HepG2 (cell line): ENCODE data around the gene SCUBE2.

Source experiments
- CTCF ChIP-seq: sonication (generic); formaldehyde crosslinking; IDR thresholded peaks from 2 replicates; pipeline ENCODE4 v1.5.0; 2020; ENCODE audit warnings: mild to moderate bottlenecking, missing genetic modification reagents, moderate library complexity
- GTF2F1 ChIP-seq: fragments of 150-350 bp; IDR thresholded peaks from 2 replicates; pipeline ENCODE4 v1.6.1; 2014; ENCODE audit warnings: low read length
- IRF1 ChIP-seq: sonication (generic); formaldehyde crosslinking; IDR thresholded peaks from 2 replicates; pipeline ENCODE4 v1.4.0; 2020; ENCODE audit warnings: low read depth, mild to moderate bottlenecking, missing genetic modification reagents
- JUND ChIP-seq: sonication (generic); formaldehyde crosslinking; IDR thresholded peaks from 2 replicates; pipeline ENCODE4 v1.8.0; 2022; ENCODE audit warnings: mild to moderate bottlenecking, missing genetic modification reagents
- NR1H2 ChIP-seq: sonication (generic); formaldehyde crosslinking; IDR thresholded peaks from 2 replicates; pipeline ENCODE4 v1.8.1; 2022; ENCODE audit warnings: low read depth, missing genetic modification reagents, borderline replicate concordance
- POLR2A ChIP-seq, 2 experiments: IDR thresholded peaks; 2 replicates each; pipeline ENCODE4 v1.6.1; 2011; ENCODE audit warnings: low read depth in 2 of 2, low read length in 2 of 2, mild to moderate bottlenecking in 1 of 2, moderate library complexity in 1 of 2; ENCODE audit not compliant: insufficient read depth in 1 of 2
- TCF12 ChIP-seq, 2 experiments: fragments of 450-650 bp in 1 of 2; sonication (generic) in 1 of 2; formaldehyde crosslinking in 1 of 2; IDR thresholded peaks; 2 replicates each; pipeline versions ENCODE4 v1.6.1 to v1.8.0; 2017 to 2022; ENCODE audit warnings: antibody characterized with exemption in 1 of 2, mild to moderate bottlenecking in 1 of 2, missing genetic modification reagents in 1 of 2, moderate library complexity in 1 of 2
- USF2 ChIP-seq, 2 experiments: sonication (generic) in 1 of 2; formaldehyde crosslinking in 1 of 2; IDR thresholded peaks; 2 replicates each; pipeline versions ENCODE4 v1.5.1 to v1.6.1; 2011 to 2020; ENCODE audit warnings: borderline replicate concordance in 1 of 2, low read depth in 1 of 2, low read length in 1 of 2, mild to moderate bottlenecking in 1 of 2, missing genetic modification reagents in 1 of 2, moderate library complexity in 1 of 2
- ZNF451 ChIP-seq: sonication (generic); formaldehyde crosslinking; IDR thresholded peaks from 2 replicates; pipeline ENCODE4 v1.5.0; 2020; ENCODE audit warnings: mild to moderate bottlenecking, missing genetic modification reagents
- TF ChIP-seq, protein P1 (sequence below): sonication (generic); formaldehyde crosslinking; IDR thresholded peaks from 2 replicates; pipeline ENCODE4 v1.4.0; 2020; ENCODE audit warnings: mild to moderate bottlenecking, missing genetic modification reagents

DNA sequence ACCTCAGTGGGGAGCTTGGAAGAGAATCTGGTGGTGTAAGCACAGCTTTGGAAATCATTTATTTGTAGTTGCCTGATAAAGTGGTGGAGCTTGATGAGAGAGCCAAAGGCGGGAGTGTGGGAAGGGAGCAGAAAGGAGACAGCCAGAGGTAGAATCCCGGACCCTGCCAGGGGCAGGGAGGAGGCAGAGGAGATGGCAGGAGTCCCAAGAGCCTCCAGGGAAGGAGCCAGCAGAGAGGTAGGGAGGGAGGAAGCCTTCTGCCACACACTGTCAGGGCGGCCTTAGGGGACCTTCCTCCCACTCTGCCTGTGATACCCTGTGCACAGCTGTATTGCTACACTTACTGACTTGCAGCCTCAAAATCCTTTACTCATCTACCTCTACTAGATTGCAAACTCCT lies 15.4 kb downstream of the SCUBE2 start:
- TF ChIP-seq IRF1 (CRISPR knock-in tag) (no peak), NR1H2 (CRISPR knock-in tag) (no peak), JUND (CRISPR knock-in tag) (no peak), CTCF (CRISPR knock-in tag) (no peak), GTF2F1 (no peak), TCF12 (IDR thresholded peaks at IDR 0.05) (no peak), TCF12 (CRISPR knock-in tag; IDR thresholded peaks at IDR 0.05) (no peak), ZNF451 (CRISPR knock-in tag) (no peak), USF2 (IDR thresholded peaks at IDR 0.05; ENCODE audit: low read depth, low read length) (no peak), USF2 (CRISPR knock-in tag; IDR thresholded peaks at IDR 0.05; ENCODE audit: borderline replicate concordance) (no peak), POLR2A (IDR thresholded peaks at IDR 0.05; ENCODE audit: insufficient read depth in 1 of 2, low read depth in 2 of 2, low read length in 2 of 2) (no peak)
- TF ChIP-seq, protein P1, sequence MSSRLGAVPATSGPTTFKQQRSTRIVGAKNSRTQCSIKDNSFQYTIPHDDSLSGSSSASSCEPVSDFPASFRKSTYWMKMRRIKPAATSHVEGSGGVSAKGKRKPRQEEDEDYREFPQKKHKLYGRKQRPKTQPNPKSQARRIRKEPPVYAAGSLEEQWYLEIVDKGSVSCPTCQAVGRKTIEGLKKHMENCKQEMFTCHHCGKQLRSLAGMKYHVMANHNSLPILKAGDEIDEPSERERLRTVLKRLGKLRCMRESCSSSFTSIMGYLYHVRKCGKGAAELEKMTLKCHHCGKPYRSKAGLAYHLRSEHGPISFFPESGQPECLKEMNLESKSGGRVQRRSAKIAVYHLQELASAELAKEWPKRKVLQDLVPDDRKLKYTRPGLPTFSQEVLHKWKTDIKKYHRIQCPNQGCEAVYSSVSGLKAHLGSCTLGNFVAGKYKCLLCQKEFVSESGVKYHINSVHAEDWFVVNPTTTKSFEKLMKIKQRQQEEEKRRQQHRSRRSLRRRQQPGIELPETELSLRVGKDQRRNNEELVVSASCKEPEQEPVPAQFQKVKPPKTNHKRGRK (CRISPR knock-in tag): no peak
